Cardiac fibroblast (primary cell): ENCODE measurements around the gene PTPRN2.
"Not testable (repeated sequence)": the region's sequence is repeated elsewhere in the genome, so short reads cannot be mapped to it uniquely, and the experiment has no call there.

Source experiments
- DNase-seq, 2 donors: peaks; one replicate each; pipeline versions ENCODE4 v3.0.0 to v3.0.0-alpha.2; 2010; ENCODE audit warnings: low read depth in 2 of 2
- H3K4me3 ChIP-seq, 2 donors: replicated peaks in 1 of 2; 1 replicate in 1 of 2; 2 replicates in 1 of 2; pipeline ENCODE4 v1.5.1; 2011; ENCODE audit warnings: low read depth in 2 of 2, low read length in 2 of 2, mild to moderate bottlenecking in 2 of 2, moderate library complexity in 1 of 2
- CTCF ChIP-seq: IDR thresholded peaks from one replicate; pipeline ENCODE4 v1.5.1; 2011; ENCODE audit warnings: low read depth, mild to moderate bottlenecking, low read length, inconsistent platforms

PTPRN2 gene

DNA sequence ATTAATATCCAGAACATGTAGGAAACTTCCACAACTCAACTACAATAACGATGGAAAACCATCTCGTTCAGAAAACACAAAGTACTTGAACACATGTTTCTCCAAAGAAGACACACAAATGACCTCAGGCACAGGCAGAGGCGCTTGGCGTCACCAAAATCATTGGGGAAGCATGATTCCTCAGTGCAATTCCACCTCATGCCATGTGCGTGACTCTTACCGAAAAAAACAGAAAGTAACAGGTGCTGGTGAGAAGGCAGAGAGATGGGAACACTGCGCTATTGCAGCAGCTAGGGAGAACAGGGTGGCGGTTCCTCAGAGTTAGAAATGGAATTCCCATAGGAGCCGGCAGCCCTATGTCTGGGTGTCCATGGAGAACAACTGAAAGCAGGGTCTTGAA, 860.9 kb downstream of the PTPRN2 start:
- H3K4me3 ChIP-seq: no peak overlapping the region
- no peak for TF ChIP-seq CTCF
- DNase-seq: no peak

GRCh38 chr7:157725312-157725711, 862.3 kb downstream of the PTPRN2 start:
- H3K4me3 ChIP-seq, DNase-seq: not testable (repeated sequence)

DNA sequence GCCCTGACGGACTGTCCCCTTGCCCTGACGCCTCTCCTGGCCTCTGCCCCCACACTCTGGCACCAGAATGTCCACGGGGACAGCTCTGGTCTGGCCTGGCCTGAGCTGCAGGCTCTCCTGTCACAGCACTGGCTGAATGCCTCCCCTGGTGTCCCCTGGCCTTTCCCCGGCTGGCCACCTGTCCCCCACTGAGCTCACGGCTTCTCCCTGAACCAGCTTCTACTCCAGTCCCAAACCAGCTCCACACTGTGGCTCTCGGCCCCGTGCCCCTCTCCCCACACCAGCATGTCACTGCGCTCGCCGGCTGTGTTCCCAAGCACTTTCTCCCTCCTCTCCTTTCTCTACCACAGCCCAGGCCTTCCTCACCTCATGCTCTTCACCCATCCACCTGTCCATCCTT, 864.4 kb downstream of the PTPRN2 start:
- no peak for TF ChIP-seq CTCF
- H3K4me3 ChIP-seq: no peak overlapping the region
- DNase-seq: no peak

DNA sequence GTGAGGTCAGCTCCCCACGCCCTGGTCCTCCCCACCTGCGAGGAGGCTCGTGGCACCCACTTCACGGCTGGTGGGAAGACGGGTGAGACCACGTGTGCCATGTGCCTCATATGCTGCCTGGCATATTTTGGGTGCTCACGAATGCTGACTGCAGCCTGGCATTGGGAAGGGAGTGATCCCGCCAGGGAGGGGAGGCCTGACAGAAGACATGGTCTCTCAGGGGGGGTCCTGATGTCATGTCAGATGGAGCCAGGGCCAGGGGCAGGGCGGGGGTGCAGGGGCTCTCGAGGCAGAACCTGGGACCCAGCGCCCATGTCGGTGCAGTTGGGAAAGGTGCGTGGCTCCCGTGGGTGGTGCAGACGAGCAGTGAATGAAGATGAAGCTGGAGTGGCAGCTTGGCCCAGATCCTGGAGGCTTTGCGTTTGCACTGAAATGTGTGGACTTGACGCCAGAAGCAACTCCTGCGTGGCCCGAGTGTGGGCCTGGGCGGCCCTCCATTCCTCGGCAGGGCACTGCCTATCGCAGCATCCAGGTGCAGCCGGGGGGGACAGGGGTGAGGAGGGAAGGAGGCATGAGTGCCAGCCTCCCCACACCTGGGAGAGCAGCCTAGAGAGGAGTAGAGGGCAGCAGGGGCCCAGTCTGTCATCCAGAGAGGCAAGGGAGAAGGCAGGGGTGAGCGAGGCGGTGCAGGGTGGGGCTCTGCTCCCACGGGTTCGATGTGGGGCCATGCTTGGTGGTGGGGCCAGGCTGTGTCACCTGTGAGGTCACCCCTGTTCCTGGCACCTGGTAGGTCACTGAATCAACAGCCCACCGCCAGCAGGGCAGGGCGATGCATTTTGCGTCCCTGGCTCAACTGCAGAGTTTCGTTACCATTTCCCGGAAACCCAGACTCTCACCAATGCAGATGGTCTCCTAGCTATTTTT, 865.2 kb downstream of the PTPRN2 start:
- no peak for DNase-seq
- no peak for TF ChIP-seq CTCF
- H3K4me3 ChIP-seq: no peak overlapping the region

DNA sequence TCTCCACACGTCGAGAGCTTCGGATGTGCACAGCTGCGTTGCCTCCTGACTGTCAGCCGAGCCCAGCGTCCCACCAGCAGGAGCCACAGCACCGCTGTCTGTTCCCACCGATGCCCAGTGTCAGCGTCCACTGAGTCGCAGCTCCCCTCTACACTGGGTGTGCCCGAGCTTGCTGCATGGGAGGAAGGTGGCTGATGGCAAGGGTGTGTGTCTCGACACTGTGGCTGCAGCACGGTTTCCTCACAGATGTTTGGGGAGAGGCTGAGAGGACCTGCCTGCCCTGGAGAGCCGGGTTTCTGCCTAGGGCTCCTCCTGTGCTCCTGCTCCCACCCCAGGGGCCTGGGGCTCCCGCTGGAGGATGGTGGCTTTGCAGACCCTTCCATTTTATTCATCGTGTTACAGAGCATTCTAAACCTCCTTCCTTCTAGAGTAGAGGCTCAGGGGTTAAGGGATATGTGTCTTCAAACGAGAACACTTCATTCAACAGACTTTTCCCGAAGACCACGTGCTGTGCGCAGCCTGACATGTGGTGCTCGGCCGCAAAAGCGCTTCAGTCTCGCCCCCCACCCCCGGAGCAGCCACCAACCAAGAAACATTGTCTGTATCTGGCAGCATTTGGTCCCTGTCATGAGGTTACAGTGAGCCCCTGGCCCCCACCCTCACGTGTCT, 866.0 kb downstream of the PTPRN2 start:
- no peak overlapping the region for H3K4me3 ChIP-seq
- no peak for TF ChIP-seq CTCF
- DNase-seq: no peak

GRCh38 chr7:157719705-157720655, 867.6 kb downstream of the PTPRN2 start:
- no peak for DNase-seq
- H3K4me3 ChIP-seq: no peak overlapping the region
- no peak for TF ChIP-seq CTCF
